Chondrocyte (in vitro differentiated cells): ENCODE data around the gene DENND1A. TPM values are rescaled to one million over a fixed set of nuclear protein-coding genes. Genes with fewer than 3 reads are reported as not detected.
A peak's percentile ranks its signal among the peaks of the same experiment; 100 is the strongest.
"Not testable (repeated sequence)": the region's sequence is repeated elsewhere in the genome, so short reads cannot be mapped to it uniquely, and the experiment has no call there.

ENCODE experiments used
- DNase-seq: peaks from one replicate; pipeline ENCODE4 v3.0.0; 2021; ENCODE audit warnings: mixed read lengths, low spot score
- H3K27ac Mint-ChIP-seq: one replicate; pipeline ENCODE4 v1.8.0; 2021; ENCODE audit warnings: mild to moderate bottlenecking, moderate library complexity, mixed read lengths; ENCODE audit not compliant: unreplicated experiment
- H3K27me3 Mint-ChIP-seq: 2 replicates; pipeline ENCODE4 v1.8.0; 2021; ENCODE audit warnings: low read depth, mixed read lengths
- H3K36me3 Mint-ChIP-seq: 2 replicates; pipeline ENCODE4 v1.8.0; 2021; ENCODE audit warnings: low read depth, mixed read lengths
- H3K4me1 Mint-ChIP-seq: 2 replicates; pipeline ENCODE4 v1.8.0; 2021; ENCODE audit warnings: low read depth, mild to moderate bottlenecking, mixed read lengths
- H3K4me3 Mint-ChIP-seq: one replicate; pipeline ENCODE4 v1.8.0; 2021; ENCODE audit warnings: mild to moderate bottlenecking, moderate library complexity, mixed read lengths; ENCODE audit not compliant: unreplicated experiment
- H3K9me3 Mint-ChIP-seq: 2 replicates; pipeline ENCODE4 v1.8.0; 2021; ENCODE audit warnings: low read depth, mixed read lengths
- total RNA-seq: library from RNA; stranded (reverse); gene quantifications from 3 replicates; pipeline ENCODE4 v1.2.1, GENCODE V29; 2021
- TF ChIP-seq, protein P1 (sequence below): fragments of 200-600 bp; sonication (generic); IDR thresholded peaks from 2 replicates; pipeline ENCODE4 v1.5.0; 2021; ENCODE audit warnings: antibody characterized with exemption, mild to moderate bottlenecking, moderate library complexity

The DENND1A gene
- total RNA-seq, 1 donor from 2014 or later = 15.3 TPM

DNA sequence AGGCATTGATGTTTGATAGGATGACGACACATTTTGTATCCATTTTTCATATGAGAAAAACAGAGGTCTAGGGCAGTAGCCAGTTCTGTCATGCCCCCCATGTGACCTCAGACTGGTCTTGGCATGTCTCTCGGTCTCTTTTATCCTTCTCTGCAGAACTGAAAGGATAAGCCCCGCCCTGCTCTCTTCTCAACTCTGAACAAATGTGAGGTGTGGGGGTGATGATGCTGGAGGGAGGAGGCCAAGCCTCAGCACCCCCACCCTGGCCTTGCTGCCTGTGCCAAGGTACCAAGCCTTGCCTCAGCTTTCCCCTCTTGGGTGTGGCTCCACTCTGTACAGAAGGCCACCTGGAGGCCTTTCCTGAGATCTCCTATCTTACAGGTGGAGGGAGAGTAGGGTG, 593.5 kb downstream of the DENND1A start:
- Mint-ChIP-seq H3K4me3 (no peak overlapping the region), H3K4me1 (peaks cover 44% of the 10 kb centered on the region), H3K36me3 (no peaks in the 10 kb centered on the region), H3K27me3 (no peaks in the 10 kb centered on the region), H3K9me3 (no peaks in the 10 kb centered on the region), H3K27ac (peak overlapping the region; percentile 97)
- TF ChIP-seq, protein P1, sequence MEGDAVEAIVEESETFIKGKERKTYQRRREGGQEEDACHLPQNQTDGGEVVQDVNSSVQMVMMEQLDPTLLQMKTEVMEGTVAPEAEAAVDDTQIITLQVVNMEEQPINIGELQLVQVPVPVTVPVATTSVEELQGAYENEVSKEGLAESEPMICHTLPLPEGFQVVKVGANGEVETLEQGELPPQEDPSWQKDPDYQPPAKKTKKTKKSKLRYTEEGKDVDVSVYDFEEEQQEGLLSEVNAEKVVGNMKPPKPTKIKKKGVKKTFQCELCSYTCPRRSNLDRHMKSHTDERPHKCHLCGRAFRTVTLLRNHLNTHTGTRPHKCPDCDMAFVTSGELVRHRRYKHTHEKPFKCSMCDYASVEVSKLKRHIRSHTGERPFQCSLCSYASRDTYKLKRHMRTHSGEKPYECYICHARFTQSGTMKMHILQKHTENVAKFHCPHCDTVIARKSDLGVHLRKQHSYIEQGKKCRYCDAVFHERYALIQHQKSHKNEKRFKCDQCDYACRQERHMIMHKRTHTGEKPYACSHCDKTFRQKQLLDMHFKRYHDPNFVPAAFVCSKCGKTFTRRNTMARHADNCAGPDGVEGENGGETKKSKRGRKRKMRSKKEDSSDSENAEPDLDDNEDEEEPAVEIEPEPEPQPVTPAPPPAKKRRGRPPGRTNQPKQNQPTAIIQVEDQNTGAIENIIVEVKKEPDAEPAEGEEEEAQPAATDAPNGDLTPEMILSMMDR = no peak
- DNase-seq = no peak

DNA sequence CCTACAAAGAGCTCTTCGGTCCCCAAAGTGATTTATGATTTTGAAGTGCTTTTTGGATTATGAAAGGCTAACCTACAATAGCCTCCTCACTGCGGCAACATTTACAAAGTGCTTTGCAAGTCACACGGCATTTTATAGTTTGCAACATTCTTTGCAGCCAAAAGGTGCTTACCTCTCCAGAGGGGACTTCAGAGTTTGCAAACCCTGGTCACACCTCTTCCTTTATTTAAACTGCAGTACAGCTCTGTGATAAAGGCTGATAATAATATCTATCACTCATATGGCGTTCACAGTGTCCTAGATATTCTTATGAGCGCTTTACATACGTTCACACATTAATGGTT, 594.0 kb downstream of the DENND1A start:
- Mint-ChIP-seq H3K36me3 (no peaks in the 10 kb centered on the region), H3K27me3 (no peaks in the 10 kb centered on the region), H3K9me3 (no peaks in the 10 kb centered on the region), H3K27ac (peak overlapping the region; percentile 97), H3K4me1 (peaks cover 41% of the 10 kb centered on the region), H3K4me3 (peak overlapping the region; percentile 31)
- TF ChIP-seq, protein P1 = no peak
- no peak for DNase-seq

GRCh38 chr9:123335193-123335985, 594.5 kb downstream of the DENND1A start:
- TF ChIP-seq, protein P1 = no peak
- DNase-seq = no peak
- Mint-ChIP-seq H3K27ac (peak overlapping the region; percentile 97), H3K36me3 (no peaks in the 10 kb centered on the region), H3K4me3 (peak overlapping the region; percentile 31), H3K27me3 (no peaks in the 10 kb centered on the region), H3K4me1 (peaks cover 38% of the 10 kb centered on the region), H3K9me3 (no peaks in the 10 kb centered on the region)

DNA sequence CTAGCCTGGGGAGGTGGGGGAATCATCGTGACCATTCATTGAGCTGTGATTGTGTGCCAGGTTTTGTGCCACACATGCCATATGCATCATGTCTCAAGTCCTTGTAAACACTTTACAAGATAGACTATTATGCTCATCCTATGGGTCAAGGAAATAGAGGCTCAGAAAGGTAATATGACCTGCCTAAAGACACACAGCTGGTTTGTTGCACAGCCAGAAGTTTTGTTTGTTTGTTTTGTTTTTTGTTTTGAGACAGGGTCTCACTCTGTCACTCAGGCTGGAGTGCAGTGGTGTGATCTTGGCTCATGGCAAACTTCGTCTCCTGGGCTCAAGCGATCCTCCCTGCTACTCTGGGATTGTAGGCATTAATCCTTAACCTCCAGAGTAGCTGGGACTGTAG, 595.3 kb downstream of the DENND1A start:
- Mint-ChIP-seq H3K4me3 (no peak overlapping the region), H3K27ac (no peak overlapping the region), H3K9me3 (no peaks in the 10 kb centered on the region), H3K27me3 (no peaks in the 10 kb centered on the region), H3K4me1 (peaks cover 30% of the 10 kb centered on the region), H3K36me3 (no peaks in the 10 kb centered on the region)
- no peak for DNase-seq
- TF ChIP-seq, protein P1 = no peak

- H3K27me3 Mint-ChIP-seq, H3K4me3 Mint-ChIP-seq, DNase-seq, H3K9me3 Mint-ChIP-seq, H3K36me3 Mint-ChIP-seq: not testable (repeated sequence)
- H3K4me1 Mint-ChIP-seq = peaks cover 23% of the 10 kb centered on the region
- H3K27ac Mint-ChIP-seq = peak overlapping the region; percentile 5
Measured at GRCh38 chr9:123333058-123333669, 596.8 kb downstream of the DENND1A start.
